ENCODE data around the gene COBL. TPM values are rescaled to one million over a fixed set of nuclear protein-coding genes. Genes with fewer than 3 reads are reported as not detected.

COBL gene
- total RNA-seq, 1 donor from 2014 or later = 1.2 TPM

GRCh38 chr7:51025668-51026067 lies 290.9 kb downstream of the COBL start:
- Mint-ChIP-seq H3K27me3 (ENCODE audit: low read depth) (no peaks in the 10 kb centered on the region), H3K4me1 (no peaks in the 10 kb centered on the region), H3K9me3 (no peaks in the 10 kb centered on the region), H3K27ac (no peak overlapping the region), H3K4me3 (no peak overlapping the region), H3K36me3 (no peaks in the 10 kb centered on the region)
- DNase-seq (ENCODE audit: low spot score in 2 of 2, unreplicated experiment in 2 of 2) = peak in 1 of 2 experiments; percentile 9
- no peak for TF ChIP-seq CTCF (IDR thresholded peaks at IDR 0.05; ENCODE audit: unreplicated experiment)

GRCh38 chr7:51024867-51025266 lies 291.7 kb downstream of the COBL start:
- DNase-seq (ENCODE audit: low spot score in 2 of 2, unreplicated experiment in 2 of 2) = peak in 1 of 2 experiments; percentile 31
- H3K9me3 Mint-ChIP-seq = no peaks in the 10 kb centered on the region
- H3K27ac Mint-ChIP-seq = no peak overlapping the region

GRCh38 chr7:51023547-51023946 lies 293.1 kb downstream of the COBL start:
- no peaks in the 10 kb centered on the region for H3K27me3 Mint-ChIP-seq (ENCODE audit: low read depth)
- H3K4me3 Mint-ChIP-seq = no peak overlapping the region
- no peak overlapping the region for H3K27ac Mint-ChIP-seq
- TF ChIP-seq CTCF (IDR thresholded peaks at IDR 0.05; ENCODE audit: unreplicated experiment) = no peak
- DNase-seq (ENCODE audit: low spot score in 2 of 2, unreplicated experiment in 2 of 2) = peak in 1 of 2 experiments; percentile 26
- no peaks in the 10 kb centered on the region for H3K9me3 Mint-ChIP-seq
- no peaks in the 10 kb centered on the region for H3K36me3 Mint-ChIP-seq
- no peaks in the 10 kb centered on the region for H3K4me1 Mint-ChIP-seq

More at GRCh38 chr7:51024867-51025266, 291.7 kb downstream of the COBL start:
- no peak for TF ChIP-seq CTCF (IDR thresholded peaks at IDR 0.05; ENCODE audit: unreplicated experiment)
- Mint-ChIP-seq H3K27me3 (ENCODE audit: low read depth) (no peaks in the 10 kb centered on the region), H3K4me1 (no peaks in the 10 kb centered on the region), H3K4me3 (no peak overlapping the region), H3K36me3 (no peaks in the 10 kb centered on the region)

GRCh38 chr7:51022821-51023220 lies 293.8 kb downstream of the COBL start:
- TF ChIP-seq CTCF (IDR thresholded peaks at IDR 0.05; ENCODE audit: unreplicated experiment) = no peak
- no peaks in the 10 kb centered on the region for H3K4me1 Mint-ChIP-seq
- no peak overlapping the region for H3K27ac Mint-ChIP-seq
- no peak overlapping the region for H3K4me3 Mint-ChIP-seq
- no peaks in the 10 kb centered on the region for H3K9me3 Mint-ChIP-seq
- DNase-seq (ENCODE audit: low spot score in 2 of 2, unreplicated experiment in 2 of 2) = no peak
- no peaks in the 10 kb centered on the region for H3K36me3 Mint-ChIP-seq
- H3K27me3 Mint-ChIP-seq (ENCODE audit: low read depth) = no peaks in the 10 kb centered on the region

- TF ChIP-seq CTCF (IDR thresholded peaks at IDR 0.05; ENCODE audit: unreplicated experiment) = no peak
- Mint-ChIP-seq H3K9me3 (no peaks in the 10 kb centered on the region), H3K4me3 (no peak overlapping the region), H3K36me3 (no peaks in the 10 kb centered on the region), H3K27ac (no peak overlapping the region), H3K27me3 (ENCODE audit: low read depth) (no peaks in the 10 kb centered on the region), H3K4me1 (no peaks in the 10 kb centered on the region)
- DNase-seq (ENCODE audit: low spot score in 2 of 2, unreplicated experiment in 2 of 2) = peak in 1 of 2 experiments; percentile 1
Observed at GRCh38 chr7:51021906-51022570, 294.6 kb downstream of the COBL start.

Data from mesothelial cell of epicardium (in vitro differentiated cells).